ENCODE results near the gene MYO5C. TPM values are rescaled to one million over a fixed set of nuclear protein-coding genes. Genes with fewer than 3 reads are reported as not detected.

Gene MYO5C
- total RNA-seq, 4 donors from 2014 or later: 3.7 to 12.4 (median 7.6) TPM

- Histone ChIP-seq H3K4me3 (no peak overlapping the region), H3K36me3 (peaks cover 0 to 2% (median 0%) of the 10 kb centered on the region in 4 donors), H3K9me3 (no peaks in the 10 kb centered on the region), H3K4me1 (peaks cover 0 to 4% (median 0%) of the 10 kb centered on the region in 4 donors), H3K27me3 (no peaks in the 10 kb centered on the region), H3K27ac (replicated peaks in 1 of 4) (no peak overlapping the region)
- 82% methylated on average over 1 of the region's 1 CpG for WGBS
- DNase-seq (ENCODE audit: extremely low spot score): no peak
- intact Hi-C loops (cut with DNase I): no loop called here
- no peak for TF ChIP-seq POLR2A (IDR thresholded peaks at IDR 0.05; ENCODE audit: low read depth)
- TF ChIP-seq CTCF (IDR thresholded peaks at IDR 0.05): no peak
- no peak for TF ChIP-seq EP300 (IDR thresholded peaks at IDR 0.05)
- no peak for TF ChIP-seq POLR2AphosphoS5 (IDR thresholded peaks at IDR 0.05)
Observed at GRCh38 chr15:52230073-52230472, 65.5 kb downstream of the MYO5C start.

- intact Hi-C loops (cut with DNase I): no loop called here
- peaks cover 0 to 4% (median 0%) of the 10 kb centered on the region in 4 donors for H3K4me1 ChIP-seq
- H3K27me3 ChIP-seq: no peaks in the 10 kb centered on the region
- no peak overlapping the region for H3K4me3 ChIP-seq
- TF ChIP-seq POLR2A (IDR thresholded peaks at IDR 0.05; ENCODE audit: low read depth): no peak
- TF ChIP-seq EP300 (IDR thresholded peaks at IDR 0.05): no peak
- no peak for TF ChIP-seq POLR2AphosphoS5 (IDR thresholded peaks at IDR 0.05)
- no peak for DNase-seq (ENCODE audit: extremely low spot score)
- H3K27ac ChIP-seq (replicated peaks in 1 of 4): no peak overlapping the region
- H3K9me3 ChIP-seq: no peaks in the 10 kb centered on the region
- 69% methylated on average over 8 of the region's 8 CpGs for WGBS
- peaks cover 0 to 12% (median 0%) of the 10 kb centered on the region in 4 donors for H3K36me3 ChIP-seq
Observed at GRCh38 chr15:52228921-52229320, 66.7 kb downstream of the MYO5C start.

- DNase-seq (ENCODE audit: extremely low spot score): no peak
- no peak overlapping the region for H3K4me3 ChIP-seq
- H3K27ac ChIP-seq (replicated peaks in 1 of 4): no peak overlapping the region
- no peaks in the 10 kb centered on the region for H3K27me3 ChIP-seq
- peaks cover 0 to 19% (median 3%) of the 10 kb centered on the region in 4 donors for H3K36me3 ChIP-seq
- intact Hi-C loops (cut with DNase I): no loop called here
- TF ChIP-seq POLR2AphosphoS5 (IDR thresholded peaks at IDR 0.05) (no peak), EP300 (IDR thresholded peaks at IDR 0.05) (no peak), POLR2A (IDR thresholded peaks at IDR 0.05; ENCODE audit: low read depth) (no peak), CTCF (IDR thresholded peaks at IDR 0.05) (peak; percentile 67 to 83 (median 68))
- H3K9me3 ChIP-seq: no peaks in the 10 kb centered on the region
- 43% methylated on average over 5 of the region's 5 CpGs for WGBS
- H3K4me1 ChIP-seq: no peaks in the 10 kb centered on the region
Observed at GRCh38 chr15:52227456-52227855, 68.1 kb downstream of the MYO5C start.

GRCh38 chr15:52225230-52225629 is 70.4 kb downstream of the MYO5C start:
- TF ChIP-seq CTCF (IDR thresholded peaks at IDR 0.05) (no peak), POLR2A (IDR thresholded peaks at IDR 0.05; ENCODE audit: low read depth) (no peak), EP300 (IDR thresholded peaks at IDR 0.05) (no peak), POLR2AphosphoS5 (IDR thresholded peaks at IDR 0.05) (no peak)
- Histone ChIP-seq H3K27ac (replicated peaks in 1 of 4) (no peak overlapping the region), H3K4me3 (no peak overlapping the region), H3K9me3 (no peaks in the 10 kb centered on the region), H3K4me1 (no peaks in the 10 kb centered on the region), H3K36me3 (peaks cover 0 to 23% (median 3%) of the 10 kb centered on the region in 4 donors), H3K27me3 (no peaks in the 10 kb centered on the region)
- no peak for DNase-seq (ENCODE audit: extremely low spot score)
- intact Hi-C loops (cut with DNase I): no loop called here
- 80% methylated on average over 8 of the region's 8 CpGs for WGBS

- DNase-seq (ENCODE audit: extremely low spot score): no peak
- Histone ChIP-seq H3K4me3 (no peak overlapping the region), H3K9me3 (no peaks in the 10 kb centered on the region), H3K4me1 (no peaks in the 10 kb centered on the region), H3K27me3 (no peaks in the 10 kb centered on the region), H3K36me3 (peaks cover 0 to 31% (median 3%) of the 10 kb centered on the region in 4 donors), H3K27ac (replicated peaks in 1 of 4) (no peak overlapping the region)
- intact Hi-C loops (cut with DNase I): no loop called here
- no peak for TF ChIP-seq POLR2A (IDR thresholded peaks at IDR 0.05; ENCODE audit: low read depth)
- no peak for TF ChIP-seq POLR2AphosphoS5 (IDR thresholded peaks at IDR 0.05)
- no peak for TF ChIP-seq EP300 (IDR thresholded peaks at IDR 0.05)
- TF ChIP-seq CTCF (IDR thresholded peaks at IDR 0.05): no peak
- 93% methylated on average over 4 of the region's 4 CpGs for WGBS
Observed at GRCh38 chr15:52224211-52224610, 71.4 kb downstream of the MYO5C start.
